ENCODE data around the gene SAA4.

DNA sequence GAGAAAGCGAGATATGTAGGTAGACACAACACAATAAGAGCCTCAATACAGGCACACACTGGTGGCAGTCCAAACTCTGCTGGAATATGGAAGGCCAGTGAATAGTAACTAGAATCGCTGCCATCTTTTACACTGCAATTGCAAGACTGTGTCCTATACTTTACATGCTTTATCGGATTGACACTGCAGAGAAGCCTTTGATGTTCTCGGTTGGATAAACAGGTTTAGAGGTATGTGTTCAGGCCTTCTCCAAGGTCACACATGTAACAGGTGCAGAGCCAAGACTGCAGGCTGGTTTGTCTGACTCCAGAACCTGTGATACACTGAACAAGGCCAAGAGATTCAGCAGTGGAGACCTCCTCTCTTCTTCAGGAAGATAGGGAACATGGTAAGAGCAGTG lies 34.6 kb upstream of the SAA4 start:
- TF ChIP-seq, protein P1, sequence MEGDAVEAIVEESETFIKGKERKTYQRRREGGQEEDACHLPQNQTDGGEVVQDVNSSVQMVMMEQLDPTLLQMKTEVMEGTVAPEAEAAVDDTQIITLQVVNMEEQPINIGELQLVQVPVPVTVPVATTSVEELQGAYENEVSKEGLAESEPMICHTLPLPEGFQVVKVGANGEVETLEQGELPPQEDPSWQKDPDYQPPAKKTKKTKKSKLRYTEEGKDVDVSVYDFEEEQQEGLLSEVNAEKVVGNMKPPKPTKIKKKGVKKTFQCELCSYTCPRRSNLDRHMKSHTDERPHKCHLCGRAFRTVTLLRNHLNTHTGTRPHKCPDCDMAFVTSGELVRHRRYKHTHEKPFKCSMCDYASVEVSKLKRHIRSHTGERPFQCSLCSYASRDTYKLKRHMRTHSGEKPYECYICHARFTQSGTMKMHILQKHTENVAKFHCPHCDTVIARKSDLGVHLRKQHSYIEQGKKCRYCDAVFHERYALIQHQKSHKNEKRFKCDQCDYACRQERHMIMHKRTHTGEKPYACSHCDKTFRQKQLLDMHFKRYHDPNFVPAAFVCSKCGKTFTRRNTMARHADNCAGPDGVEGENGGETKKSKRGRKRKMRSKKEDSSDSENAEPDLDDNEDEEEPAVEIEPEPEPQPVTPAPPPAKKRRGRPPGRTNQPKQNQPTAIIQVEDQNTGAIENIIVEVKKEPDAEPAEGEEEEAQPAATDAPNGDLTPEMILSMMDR (conservative IDR thresholded peaks at IDR 0.05), result no peak
- no peak for TF ChIP-seq ZFX (IDR thresholded peaks at IDR 0.05)
